ENCODE measurements around the gene GABRB1.

Gene GABRB1

GRCh38 chr4:47207555-47207954, 176.2 kb downstream of the GABRB1 start:
- DNase-seq (ENCODE audit: low read depth in 1 of 2, low spot score in 1 of 2) = no peak

GRCh38 chr4:47209833-47210232, 178.5 kb downstream of the GABRB1 start:
- DNase-seq (ENCODE audit: low read depth in 1 of 2, low spot score in 1 of 2) = no peak

GRCh38 chr4:47210828-47211227, 179.5 kb downstream of the GABRB1 start:
- no peak for DNase-seq (ENCODE audit: low read depth in 1 of 2, low spot score in 1 of 2)

- no peak for DNase-seq (ENCODE audit: low read depth in 1 of 2, low spot score in 1 of 2)
Measured at GRCh38 chr4:47213106-47213505, 181.7 kb downstream of the GABRB1 start.

GRCh38 chr4:47213539-47213938, 182.2 kb downstream of the GABRB1 start:
- no peak for DNase-seq (ENCODE audit: low read depth in 1 of 2, low spot score in 1 of 2)

GRCh38 chr4:47213971-47214370, 182.6 kb downstream of the GABRB1 start:
- no peak for DNase-seq (ENCODE audit: low read depth in 1 of 2, low spot score in 1 of 2)

- DNase-seq (ENCODE audit: low read depth in 1 of 2, low spot score in 1 of 2) = no peak
Measured at GRCh38 chr4:47215759-47216158, 184.4 kb downstream of the GABRB1 start.

GRCh38 chr4:47217291-47217690, 185.9 kb downstream of the GABRB1 start:
- DNase-seq (ENCODE audit: low read depth in 1 of 2, low spot score in 1 of 2) = no peak

- DNase-seq (ENCODE audit: low read depth in 1 of 2, low spot score in 1 of 2) = no peak
Measured at GRCh38 chr4:47217884-47218283, 186.5 kb downstream of the GABRB1 start.

- no peak for DNase-seq (ENCODE audit: low read depth in 1 of 2, low spot score in 1 of 2)
Measured at GRCh38 chr4:47218631-47219030, 187.3 kb downstream of the GABRB1 start.

GRCh38 chr4:47219586-47219985, 188.2 kb downstream of the GABRB1 start:
- no peak for DNase-seq (ENCODE audit: low read depth in 1 of 2, low spot score in 1 of 2)

- DNase-seq (ENCODE audit: low read depth in 1 of 2, low spot score in 1 of 2) = no peak
Measured at GRCh38 chr4:47221721-47222120, 190.4 kb downstream of the GABRB1 start.

GRCh38 chr4:47222276-47222675, 190.9 kb downstream of the GABRB1 start:
- DNase-seq (ENCODE audit: low read depth in 1 of 2, low spot score in 1 of 2) = no peak

- no peak for DNase-seq (ENCODE audit: low read depth in 1 of 2, low spot score in 1 of 2)
Measured at GRCh38 chr4:47224361-47224760, 193.0 kb downstream of the GABRB1 start.

- DNase-seq (ENCODE audit: low read depth in 1 of 2, low spot score in 1 of 2) = no peak
Measured at GRCh38 chr4:47235721-47236120, 204.4 kb downstream of the GABRB1 start.

GRCh38 chr4:47238667-47239066, 207.3 kb downstream of the GABRB1 start:
- DNase-seq (ENCODE audit: low read depth in 1 of 2, low spot score in 1 of 2) = no peak

GRCh38 chr4:47239649-47240048, 208.3 kb downstream of the GABRB1 start:
- no peak for DNase-seq (ENCODE audit: low read depth in 1 of 2, low spot score in 1 of 2)

GRCh38 chr4:47251348-47252135, 220.2 kb downstream of the GABRB1 start:
- DNase-seq (ENCODE audit: low read depth in 1 of 2, low spot score in 1 of 2) = no peak

GRCh38 chr4:47263721-47264120, 232.4 kb downstream of the GABRB1 start:
- DNase-seq (ENCODE audit: low read depth in 1 of 2, low spot score in 1 of 2) = no peak

- no peak for DNase-seq (ENCODE audit: low read depth in 1 of 2, low spot score in 1 of 2)
Measured at GRCh38 chr4:47270201-47270888, 239.0 kb downstream of the GABRB1 start.

GRCh38 chr4:47271291-47271690, 239.9 kb downstream of the GABRB1 start:
- no peak for DNase-seq (ENCODE audit: low read depth in 1 of 2, low spot score in 1 of 2)

- no peak for DNase-seq (ENCODE audit: low read depth in 1 of 2, low spot score in 1 of 2)
Measured at GRCh38 chr4:47274901-47275300, 243.5 kb downstream of the GABRB1 start.

GRCh38 chr4:47275595-47275994, 244.2 kb downstream of the GABRB1 start:
- DNase-seq (ENCODE audit: low read depth in 1 of 2, low spot score in 1 of 2) = no peak

All from activated CD4-positive, alpha-beta T cell treated with anti-CD3 and anti-CD28 coated beads, Interleukin-2, amount 50 U/mL, for 24 hours (primary cell).